Measurements from ENCODE around the gene ANTXR2.
A peak's percentile ranks its signal among the peaks of the same experiment; 100 is the strongest.
"Not testable (repeated sequence)": the region's sequence is repeated elsewhere in the genome, so short reads cannot be mapped to it uniquely, and the experiment has no call there.

ANTXR2 gene

GRCh38 chr4:80072744-80073472 is at the start of gene ANTXR2:
ANTXR2 (minus strand) TSS chr4:80073229; CDS start chr4:80072560, 669 bp downstream.
- DNase-seq, result peak; percentile 85

DNA sequence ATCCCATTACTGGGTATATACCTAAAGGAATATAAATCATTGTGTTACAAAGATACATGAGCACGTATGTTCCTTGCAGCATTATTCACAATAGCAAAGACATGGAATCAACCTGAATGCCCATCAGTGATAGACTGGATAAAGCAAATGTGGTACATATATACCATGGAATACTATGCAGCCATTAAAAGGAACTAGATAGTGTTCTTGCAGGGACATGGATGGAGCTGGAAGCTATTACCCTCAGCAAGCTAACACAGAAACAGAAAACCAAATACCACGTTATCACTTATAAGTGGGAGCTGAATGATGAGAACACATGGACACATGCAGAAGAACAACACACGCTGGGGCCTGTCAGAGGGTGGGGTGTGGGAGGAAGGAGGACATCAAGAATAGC is 48.8 kb upstream of the ANTXR2 start:
- DNase-seq, result not testable (repeated sequence)

GRCh38 chr4:80119620-80120019 is 46.6 kb upstream of the ANTXR2 start:
- DNase-seq, result not testable (repeated sequence)

- no peak for DNase-seq
These were observed 43.5 kb upstream of the ANTXR2 start for GRCh38 chr4:80116516-80116915.

GRCh38 chr4:80115368-80116181 is 42.5 kb upstream of the ANTXR2 start:
- no peak for DNase-seq

GRCh38 chr4:80114732-80115265 is 41.8 kb upstream of the ANTXR2 start:
- no peak for DNase-seq

DNA sequence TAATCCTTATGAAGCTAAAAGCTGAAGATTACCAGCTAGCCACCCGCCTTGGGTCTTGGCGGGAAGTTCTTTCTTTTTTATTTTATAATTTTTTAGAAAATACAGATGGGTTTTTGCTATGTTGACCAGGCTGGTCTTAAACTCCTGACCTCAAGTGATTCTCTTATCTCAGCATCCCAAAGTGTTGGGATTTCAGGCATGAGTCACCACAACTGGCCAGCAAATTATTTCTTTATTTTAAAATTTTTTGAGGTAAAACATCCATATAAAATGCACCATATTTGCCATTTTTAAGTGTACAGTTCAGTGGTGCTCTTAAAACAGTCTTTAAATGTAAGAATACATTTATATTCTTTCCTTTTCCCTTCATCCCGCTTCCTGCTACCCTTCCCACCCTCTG is 40.6 kb upstream of the ANTXR2 start:
- DNase-seq, result no peak

GRCh38 chr4:80112236-80112635 is 39.2 kb upstream of the ANTXR2 start:
- no peak for DNase-seq

GRCh38 chr4:80111276-80111675 is 38.2 kb upstream of the ANTXR2 start:
- DNase-seq, result no peak

DNA sequence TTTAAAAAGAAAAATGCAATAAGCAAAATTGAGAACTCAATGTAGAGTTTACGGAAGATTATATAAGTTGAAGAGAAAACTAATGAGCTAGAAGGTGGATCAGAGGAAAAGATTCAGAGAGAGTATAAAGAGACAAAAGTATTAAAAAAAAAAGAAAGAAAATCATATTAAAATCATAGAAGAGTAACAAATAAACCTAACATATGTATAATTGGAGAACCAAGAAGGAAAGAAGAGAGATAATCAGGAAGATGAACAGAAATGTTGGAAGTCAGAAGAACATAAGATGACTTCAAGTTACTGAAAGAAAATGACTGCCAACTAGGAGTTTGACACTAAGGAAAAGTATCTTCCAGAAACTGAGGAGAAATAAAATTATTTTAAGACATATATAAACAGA is 34.3 kb upstream of the ANTXR2 start:
- no peak for DNase-seq

- DNase-seq, result no peak
These were observed 31.9 kb upstream of the ANTXR2 start for GRCh38 chr4:80104927-80105326.

- DNase-seq, result no peak
These were observed 30.6 kb upstream of the ANTXR2 start for GRCh38 chr4:80103629-80104028.

DNA sequence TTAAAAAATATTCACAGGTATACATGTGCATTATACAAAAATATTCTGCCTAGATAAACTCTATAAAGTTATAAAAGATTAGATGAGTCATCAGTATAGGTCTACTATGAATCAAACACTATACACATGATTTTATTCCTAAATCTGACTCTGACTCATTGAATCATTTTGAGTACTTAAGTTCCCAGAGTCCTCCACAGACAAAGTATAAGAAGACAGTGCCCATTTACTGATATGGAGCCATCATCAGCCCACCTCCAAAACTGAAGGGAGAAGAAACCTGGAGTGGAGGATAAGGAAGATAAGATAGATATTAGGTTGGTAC is 28.7 kb upstream of the ANTXR2 start:
- DNase-seq, result no peak

- DNase-seq, result no peak
These were observed 28.2 kb upstream of the ANTXR2 start for GRCh38 chr4:80101071-80101791.

DNA sequence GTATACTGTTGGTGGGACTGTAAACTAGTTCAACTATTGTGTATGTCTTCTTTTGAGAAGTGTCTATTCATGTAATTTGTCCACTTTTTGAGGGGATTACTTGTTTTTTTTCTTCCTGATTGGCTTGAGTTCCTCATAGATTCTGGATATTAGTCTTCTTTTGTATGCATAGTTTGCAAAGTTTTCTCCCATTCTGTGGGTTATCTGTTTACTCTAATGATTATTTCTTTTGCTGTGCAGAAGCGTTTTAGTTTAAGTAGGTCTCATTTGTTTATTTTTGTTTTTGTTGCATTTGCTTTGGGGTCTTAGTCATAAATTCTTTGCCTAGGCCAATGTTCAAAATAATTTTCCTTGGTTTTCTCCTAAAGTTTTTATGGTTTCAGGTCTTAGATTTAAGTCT is 26.6 kb upstream of the ANTXR2 start:
- DNase-seq, result no peak

DNA sequence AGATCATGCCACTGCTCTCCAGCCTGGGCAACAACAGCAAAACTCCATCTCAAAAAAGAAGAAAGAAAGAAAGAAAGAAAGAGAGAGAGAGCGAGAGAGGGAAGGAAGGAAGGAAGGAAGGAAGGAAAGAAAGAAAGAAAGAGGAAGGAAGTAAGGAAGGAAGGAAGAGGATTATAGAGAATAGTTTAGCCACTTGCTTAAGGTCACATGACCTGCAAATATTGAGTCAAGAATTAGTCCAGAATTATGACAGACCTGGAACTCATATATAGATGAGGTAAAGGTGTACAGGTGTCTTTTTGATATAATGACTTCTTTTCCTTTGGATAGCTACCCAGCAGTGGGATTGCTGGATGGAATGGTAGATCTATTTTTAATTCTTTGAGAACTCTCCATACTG is 25.6 kb upstream of the ANTXR2 start:
- DNase-seq, result no peak

DNA sequence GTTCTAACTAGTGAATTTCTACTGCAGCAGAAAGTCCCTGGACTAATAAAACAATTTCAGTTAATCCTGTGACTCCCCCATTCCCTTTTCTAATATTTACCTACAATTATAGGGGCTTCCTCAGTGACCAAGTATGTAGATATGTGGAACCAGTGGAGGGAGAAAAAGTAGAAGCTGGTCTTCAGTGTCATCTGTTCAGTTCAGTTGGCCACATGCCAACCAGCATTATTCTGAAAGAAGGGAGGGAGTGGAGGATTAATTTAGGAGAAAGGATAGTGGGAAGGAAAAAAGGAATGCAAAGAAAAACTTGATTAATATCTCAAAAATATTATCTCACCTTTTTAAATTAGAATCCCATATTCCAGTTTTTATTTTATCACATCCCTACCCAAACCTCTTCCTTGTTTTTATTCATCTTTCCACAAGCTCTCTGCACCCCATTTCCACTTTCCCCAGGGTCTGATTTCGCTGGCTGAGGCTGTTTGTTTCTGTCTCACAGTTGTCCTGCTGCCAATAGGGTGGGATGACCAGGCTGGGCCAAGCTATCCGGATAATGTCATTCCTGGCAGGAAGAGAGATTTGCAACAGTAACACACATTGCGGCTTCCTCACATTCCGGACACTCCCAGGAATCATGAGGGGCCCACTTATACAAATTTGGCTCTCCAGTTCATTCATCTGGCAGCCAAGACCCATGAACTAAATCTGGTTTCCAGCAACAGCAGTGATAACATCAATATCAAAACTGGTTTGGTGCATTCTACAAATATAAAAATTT is 24.6 kb upstream of the ANTXR2 start:
- no peak for DNase-seq

GRCh38 chr4:80096175-80096850 is 23.3 kb upstream of the ANTXR2 start:
- no peak for DNase-seq

DNA sequence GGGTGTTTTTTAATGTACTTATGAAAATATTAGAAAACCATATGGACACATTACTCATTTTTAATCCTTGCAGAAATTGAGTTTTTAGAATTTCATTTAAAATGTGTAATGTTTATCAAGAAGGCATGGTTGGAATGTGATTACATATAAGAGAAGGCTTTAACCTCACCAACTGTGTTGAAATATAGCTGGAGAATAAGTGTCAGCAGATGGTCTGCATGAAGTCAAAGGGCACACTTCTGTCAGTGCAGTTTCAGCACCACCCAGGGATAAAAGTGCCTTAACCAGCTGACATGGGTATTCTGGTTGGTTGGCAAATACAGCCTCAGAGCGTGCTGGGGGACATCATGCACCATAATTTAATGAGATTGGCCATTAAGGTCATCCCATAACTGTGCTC is 21.2 kb upstream of the ANTXR2 start:
- DNase-seq, result no peak

DNA sequence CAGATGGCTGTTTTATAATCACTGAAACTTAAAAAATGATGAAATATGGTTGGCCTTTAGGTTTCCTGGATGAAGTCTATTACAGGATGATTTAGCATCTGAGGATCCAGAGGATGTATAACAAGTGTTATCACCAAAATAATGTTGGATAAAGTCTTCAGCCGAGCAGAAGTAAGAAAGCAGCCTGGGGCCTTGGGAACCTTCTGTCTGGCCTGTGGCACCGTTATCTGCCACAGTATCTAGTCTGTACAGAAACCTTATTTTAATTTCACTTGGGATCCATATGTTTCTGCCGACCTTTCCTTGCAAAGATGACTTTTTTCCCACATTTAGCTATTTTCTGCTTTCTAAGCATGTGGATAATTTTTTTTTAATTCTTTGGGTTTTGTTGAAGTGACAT is 20.5 kb upstream of the ANTXR2 start:
- no peak for DNase-seq

DNA sequence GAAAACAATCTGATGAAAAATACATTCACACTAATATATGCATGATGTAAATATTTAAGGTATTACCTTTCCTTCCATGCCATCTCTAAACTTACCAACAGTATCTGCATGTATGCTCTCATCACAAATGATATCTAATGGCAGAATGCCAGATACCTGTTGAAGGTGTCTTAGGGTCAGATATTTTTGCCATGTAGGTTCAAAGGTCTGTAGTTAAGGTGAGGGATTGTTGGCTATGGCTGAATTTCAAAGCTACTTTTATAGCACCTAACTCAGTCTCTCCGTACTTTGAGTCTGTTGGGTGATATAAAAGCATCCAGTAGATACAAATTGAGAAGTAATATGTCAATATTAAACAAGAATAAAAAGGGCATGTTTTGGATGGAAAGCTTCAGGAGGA is 19.8 kb upstream of the ANTXR2 start:
- DNase-seq, result no peak

DNA sequence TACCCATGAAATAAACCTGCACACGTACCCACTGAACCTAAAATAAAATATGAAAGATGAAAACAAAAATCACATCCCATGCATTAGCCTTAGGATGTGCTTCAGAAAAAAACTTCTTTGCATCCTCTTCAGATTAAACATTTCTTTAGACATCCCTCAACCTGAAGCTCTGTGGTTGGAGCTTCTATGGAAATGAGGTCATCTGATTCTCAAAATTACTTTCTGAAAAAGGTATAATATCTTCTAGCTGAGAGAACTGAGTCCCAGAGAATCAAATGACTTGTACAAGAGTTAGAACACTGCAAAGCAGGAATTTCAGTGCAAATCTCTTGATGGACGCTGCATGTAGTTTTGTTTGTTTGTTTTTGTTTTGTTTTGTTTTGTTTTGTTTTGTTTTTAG is 19.1 kb upstream of the ANTXR2 start:
- DNase-seq, result no peak

Measured in CD4-positive, alpha-beta T cell treated with Interleukin-15 for 1 hour (primary cell).